HepG2 (cell line): ENCODE results near the gene MMP7. TPM values are rescaled to one million over a fixed set of nuclear protein-coding genes. Genes with fewer than 3 reads are reported as not detected.
A peak's percentile ranks its signal among the peaks of the same experiment; 100 is the strongest.

Source experiments
- ATF3 ChIP-seq: sonication (generic); formaldehyde crosslinking; IDR thresholded peaks from 2 replicates; pipeline ENCODE4 v1.4.0; 2020; ENCODE audit warnings: missing genetic modification reagents
- CREB1 ChIP-seq, 2 experiments: fragments of 450-650 bp in 1 of 2; IDR thresholded peaks; 2 replicates each; pipeline ENCODE4 v1.6.1; 2016 to 2017; ENCODE audit warnings: control low read depth in 1 of 2, mild to moderate bottlenecking in 1 of 2, missing compliant biosample characterization in 1 of 2, missing genetic modification characterization in 1 of 2
- CREBL2 ChIP-seq: sonication (generic); formaldehyde crosslinking; IDR thresholded peaks from 2 replicates; pipeline ENCODE4 v1.8.1; 2023; ENCODE audit warnings: missing genetic modification reagents, mild to moderate bottlenecking, borderline replicate concordance
- DMAP1 ChIP-seq: IDR thresholded peaks from 2 replicates; pipeline ENCODE4 v1.6.1; 2016
- HNF4G ChIP-seq, 2 experiments: sonication (generic) in 1 of 2; formaldehyde crosslinking in 1 of 2; IDR thresholded peaks; 2 replicates each; pipeline versions ENCODE4 v1.4.0 to v1.6.1; 2011 to 2020; ENCODE audit warnings: borderline replicate concordance in 2 of 2, low read depth in 2 of 2, mild to moderate bottlenecking in 2 of 2, low read length in 1 of 2, missing genetic modification reagents in 1 of 2, moderate library complexity in 1 of 2
- RXRB ChIP-seq: IDR thresholded peaks from 2 replicates; pipeline ENCODE4 v1.6.1; 2016; ENCODE audit warnings: borderline replicate concordance, missing genetic modification reagents, missing compliant biosample characterization
- XBP1 ChIP-seq: sonication (generic); formaldehyde crosslinking; IDR thresholded peaks from 2 replicates; pipeline ENCODE4 v1.5.0; 2020; ENCODE audit warnings: missing genetic modification reagents
- ZHX2 ChIP-seq, 2 experiments: sonication (generic) in 1 of 2; formaldehyde crosslinking in 1 of 2; IDR thresholded peaks; 2 replicates each; pipeline versions ENCODE4 v1.6.1 to v1.9.0; 2014 to 2022; ENCODE audit warnings: antibody characterized with exemption in 1 of 2, borderline replicate concordance in 1 of 2, inconsistent platforms in 1 of 2, low read depth in 1 of 2, missing genetic modification reagents in 1 of 2
- ZNF598 ChIP-seq: sonication (generic); formaldehyde crosslinking; IDR thresholded peaks from 2 replicates; pipeline ENCODE4 v1.5.1; 2020; ENCODE audit warnings: mild to moderate bottlenecking, missing genetic modification reagents, borderline replicate concordance
- ZNF841 ChIP-seq: sonication (generic); formaldehyde crosslinking; IDR thresholded peaks from 2 replicates; pipeline ENCODE4 v1.8.1; 2023; ENCODE audit warnings: missing genetic modification reagents, borderline replicate concordance
- ZSCAN30 ChIP-seq: sonication (generic); formaldehyde crosslinking; IDR thresholded peaks from 2 replicates; pipeline ENCODE4 v1.5.0; 2020; ENCODE audit warnings: mild to moderate bottlenecking, missing genetic modification reagents
- polyA plus RNA-seq, 8 experiments: library from polyadenylated mRNA; depleted of rRNA in 3 of 8; stranded (reverse) in 7 of 8; unstranded in 1 of 8; fragments of >200 nt; fragmentation: Illumina TruSeq in 4 of 8; extraction: Trizol in 4 of 8; gene quantifications; 2 replicates each; pipeline versions ENCODE4 v1.2.1 to v1.2.3, GENCODE V29; 2011 to 2016; ENCODE audit warnings: low read depth in 4 of 8, missing spikeins in 1 of 8, mixed read lengths in 1 of 8; ENCODE audit not compliant: insufficient read depth in 1 of 8
- total RNA-seq, 5 experiments: library from RNA; depleted of rRNA; stranded (reverse); fragments of >200 nt; fragmentation: Illumina TruSeq; extraction: Trizol; gene quantifications; 2 replicates each; pipeline ENCODE4 v1.2.3, GENCODE V29; 2016; ENCODE audit warnings: low read depth in 1 of 5

MMP7 gene
- total and polyA plus RNA-seq, 2 of the 13 experiments (the other 11 are each of a cell fraction or from before 2014, with no cell fraction given): 0.17 TPM; not detected in 1

- TF ChIP-seq ZHX2 (IDR thresholded peaks at IDR 0.05; ENCODE audit: low read depth) (no peak), ZHX2 (CRISPR knock-in tag; IDR thresholded peaks at IDR 0.05; ENCODE audit: borderline replicate concordance) (no peak), RXRB (peak; percentile 70), ZNF598 (CRISPR knock-in tag) (no peak), DMAP1 (no peak), ZSCAN30 (CRISPR knock-in tag) (no peak), ATF3 (peak; percentile 90), ZNF841 (no peak), CREB1 (IDR thresholded peaks at IDR 0.05) (peak; percentile 19; the same call in 1 of the 2 replicates), CREB1 (CRISPR knock-in tag; IDR thresholded peaks at IDR 0.05) (no peak), HNF4G (IDR thresholded peaks at IDR 0.05; ENCODE audit: borderline replicate concordance, low read depth, low read length) (peak; percentile 52), HNF4G (CRISPR knock-in tag; IDR thresholded peaks at IDR 0.05; ENCODE audit: borderline replicate concordance, low read depth) (no peak), XBP1 (CRISPR knock-in tag) (no peak), CREBL2 (no peak)
Observed at GRCh38 chr11:102494216-102494615, 36.3 kb downstream of the MMP7 start (continued).
